Measurements from ENCODE around the gene GPR18.

Gene GPR18

GRCh38 chr13:99227909-99228688 lies 30.1 kb downstream of the GPR18 start:
- no peaks in the 10 kb centered on the region for H3K36me3 ChIP-seq (replicated peaks)
- no peak overlapping the region for H3K4me3 ChIP-seq
- no peaks in the 10 kb centered on the region for H3K9me3 ChIP-seq
- DNase-seq (ENCODE audit: low spot score in 2 of 2): no peak
- in situ Hi-C loops (cut with MboI; ENCODE audit: low sequenced_read_pairs): no loop called here
- H3K4me1 ChIP-seq: peaks cover 3% of the 10 kb centered on the region
- H3K27me3 ChIP-seq (ENCODE audit: low read depth): no peaks in the 10 kb centered on the region

- no peaks in the 10 kb centered on the region for H3K9me3 ChIP-seq
- DNase-seq (ENCODE audit: low spot score in 2 of 2): no peak
- no peaks in the 10 kb centered on the region for H3K36me3 ChIP-seq (replicated peaks)
- H3K4me1 ChIP-seq: peaks cover 3% of the 10 kb centered on the region
- H3K27me3 ChIP-seq (ENCODE audit: low read depth): no peaks in the 10 kb centered on the region
- no peak overlapping the region for H3K4me3 ChIP-seq
- in situ Hi-C loops (cut with MboI; ENCODE audit: low sequenced_read_pairs): no loop called here
Measured at GRCh38 chr13:99227331-99227900, 30.8 kb downstream of the GPR18 start.

- DNase-seq (ENCODE audit: low spot score in 2 of 2): no peak
- H3K4me3 ChIP-seq: no peak overlapping the region
- H3K27me3 ChIP-seq (ENCODE audit: low read depth): no peaks in the 10 kb centered on the region
- H3K36me3 ChIP-seq (replicated peaks): no peaks in the 10 kb centered on the region
- no peaks in the 10 kb centered on the region for H3K9me3 ChIP-seq
- in situ Hi-C loops (cut with MboI; ENCODE audit: low sequenced_read_pairs): no loop called here
- H3K4me1 ChIP-seq: peaks cover 3% of the 10 kb centered on the region
Measured at GRCh38 chr13:99226513-99226912, 31.7 kb downstream of the GPR18 start.

GRCh38 chr13:99225078-99225477 lies 33.1 kb downstream of the GPR18 start:
- in situ Hi-C loops (cut with MboI; ENCODE audit: low sequenced_read_pairs): no loop called here

GRCh38 chr13:99224021-99224420 lies 34.2 kb downstream of the GPR18 start:
- Histone ChIP-seq H3K9me3 (no peaks in the 10 kb centered on the region), H3K4me1 (peaks cover 3% of the 10 kb centered on the region), H3K27me3 (ENCODE audit: low read depth) (no peaks in the 10 kb centered on the region), H3K4me3 (no peak overlapping the region), H3K36me3 (replicated peaks) (no peaks in the 10 kb centered on the region; the same call in 1 of the 2 replicates)
- no peak for DNase-seq (ENCODE audit: low spot score in 2 of 2)
- in situ Hi-C loops (cut with MboI; ENCODE audit: low sequenced_read_pairs): no loop called here

More at GRCh38 chr13:99225078-99225477, 33.1 kb downstream of the GPR18 start:
- Histone ChIP-seq H3K4me1 (peaks cover 3% of the 10 kb centered on the region), H3K9me3 (no peaks in the 10 kb centered on the region), H3K27me3 (ENCODE audit: low read depth) (no peaks in the 10 kb centered on the region), H3K4me3 (no peak overlapping the region), H3K36me3 (replicated peaks) (no peaks in the 10 kb centered on the region; the same call in 1 of the 2 replicates)
- DNase-seq (ENCODE audit: low spot score in 2 of 2): no peak

GRCh38 chr13:99223587-99223986 lies 34.6 kb downstream of the GPR18 start:
- H3K4me1 ChIP-seq: peaks cover under 1% of the 10 kb centered on the region; the same call in 1 of the 2 replicates
- in situ Hi-C loops (cut with MboI; ENCODE audit: low sequenced_read_pairs): no loop called here
- no peaks in the 10 kb centered on the region; the same call in 1 of the 2 replicates for H3K36me3 ChIP-seq (replicated peaks)
- no peak overlapping the region for H3K4me3 ChIP-seq
- H3K27me3 ChIP-seq (ENCODE audit: low read depth): no peaks in the 10 kb centered on the region
- H3K9me3 ChIP-seq: no peaks in the 10 kb centered on the region
- DNase-seq (ENCODE audit: low spot score in 2 of 2): no peak

GRCh38 chr13:99221567-99222239 lies 36.5 kb downstream of the GPR18 start:
- no peaks in the 10 kb centered on the region; the same call in 1 of the 2 replicates for H3K36me3 ChIP-seq (replicated peaks)
- no peaks in the 10 kb centered on the region for H3K4me1 ChIP-seq
- H3K27me3 ChIP-seq (ENCODE audit: low read depth): no peaks in the 10 kb centered on the region
- no peak for DNase-seq (ENCODE audit: low spot score in 2 of 2)
- in situ Hi-C loops (cut with MboI; ENCODE audit: low sequenced_read_pairs): no loop called here
- no peaks in the 10 kb centered on the region for H3K9me3 ChIP-seq
- H3K4me3 ChIP-seq: no peak overlapping the region

GRCh38 chr13:99220199-99220935 lies 37.8 kb downstream of the GPR18 start:
- in situ Hi-C loops (cut with MboI; ENCODE audit: low sequenced_read_pairs): no loop called here
- no peaks in the 10 kb centered on the region for H3K4me1 ChIP-seq
- DNase-seq (ENCODE audit: low spot score in 2 of 2): no peak

GRCh38 chr13:99218969-99219368 lies 39.2 kb downstream of the GPR18 start:
- no peak for DNase-seq (ENCODE audit: low spot score in 2 of 2)
- in situ Hi-C loops (cut with MboI; ENCODE audit: low sequenced_read_pairs): no loop called here
- Histone ChIP-seq H3K4me3 (no peak overlapping the region), H3K9me3 (no peaks in the 10 kb centered on the region), H3K36me3 (replicated peaks) (no peaks in the 10 kb centered on the region; the same call in 1 of the 2 replicates), H3K27me3 (ENCODE audit: low read depth) (no peaks in the 10 kb centered on the region), H3K4me1 (peaks cover 8% of the 10 kb centered on the region)

More at GRCh38 chr13:99220199-99220935, 37.8 kb downstream of the GPR18 start:
- Histone ChIP-seq H3K9me3 (no peaks in the 10 kb centered on the region), H3K4me3 (no peak overlapping the region), H3K27me3 (ENCODE audit: low read depth) (no peaks in the 10 kb centered on the region), H3K36me3 (replicated peaks) (no peaks in the 10 kb centered on the region; the same call in 1 of the 2 replicates)

- Histone ChIP-seq H3K4me3 (no peak overlapping the region), H3K36me3 (replicated peaks) (no peaks in the 10 kb centered on the region; the same call in 1 of the 2 replicates), H3K27me3 (ENCODE audit: low read depth) (no peaks in the 10 kb centered on the region), H3K9me3 (no peaks in the 10 kb centered on the region), H3K4me1 (peaks cover 8% of the 10 kb centered on the region)
- in situ Hi-C loops (cut with MboI; ENCODE audit: low sequenced_read_pairs): no loop called here
- no peak for DNase-seq (ENCODE audit: low spot score in 2 of 2)
Measured at GRCh38 chr13:99218545-99218944, 39.6 kb downstream of the GPR18 start.

GRCh38 chr13:99218126-99218525 lies 40.1 kb downstream of the GPR18 start:
- Histone ChIP-seq H3K4me3 (no peak overlapping the region), H3K27me3 (ENCODE audit: low read depth) (no peaks in the 10 kb centered on the region), H3K36me3 (replicated peaks) (no peaks in the 10 kb centered on the region; the same call in 1 of the 2 replicates), H3K4me1 (peaks cover 8% of the 10 kb centered on the region), H3K9me3 (no peaks in the 10 kb centered on the region)
- DNase-seq (ENCODE audit: low spot score in 2 of 2): no peak
- in situ Hi-C loops (cut with MboI; ENCODE audit: low sequenced_read_pairs): no loop called here

- H3K27me3 ChIP-seq (ENCODE audit: low read depth): no peaks in the 10 kb centered on the region
- in situ Hi-C loops (cut with MboI; ENCODE audit: low sequenced_read_pairs): no loop called here
- no peaks in the 10 kb centered on the region; the same call in 1 of the 2 replicates for H3K36me3 ChIP-seq (replicated peaks)
- H3K9me3 ChIP-seq: no peaks in the 10 kb centered on the region
- H3K4me1 ChIP-seq: peaks cover 8% of the 10 kb centered on the region
- H3K4me3 ChIP-seq: no peak overlapping the region
- DNase-seq (ENCODE audit: low spot score in 2 of 2): no peak
Measured at GRCh38 chr13:99217461-99218110, 40.6 kb downstream of the GPR18 start.

All from HAP-1 (cell line).